ENCODE data around the gene ARL13A.

ARL13A gene

DNA sequence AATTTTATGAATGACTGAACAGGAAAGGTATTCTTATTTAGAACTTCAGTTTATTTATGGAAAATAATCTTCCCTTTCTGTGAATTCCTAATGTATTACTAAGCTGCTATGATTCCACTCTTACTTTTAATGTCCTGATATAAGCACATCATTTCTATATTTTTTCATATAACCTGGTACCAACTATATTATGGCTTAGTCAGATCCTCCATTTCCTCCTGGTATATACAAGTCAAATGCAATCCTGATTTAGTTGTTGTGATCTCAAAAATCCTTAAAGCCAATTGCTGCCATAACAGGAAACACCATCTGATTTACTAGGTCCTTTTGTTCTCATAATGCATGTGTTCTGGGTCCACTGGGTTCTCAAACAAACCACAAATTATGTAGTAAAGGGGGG lies 55.6 kb downstream of the ARL13A start:
- Histone ChIP-seq H3K27me3 (replicated peaks; ENCODE audit: control insufficient read depth, insufficient read depth, low read length) (no peaks in the 10 kb centered on the region), H3K36me3 (ENCODE audit: control insufficient read depth, insufficient read depth, low read length) (0 out of 2 replicates have a peak, but pooled peaks cover 2% of the 10 kb centered on the region), H3K4me3 (replicated peaks; ENCODE audit: low read depth, low read length) (no peak overlapping the region)
- DNase-seq (ENCODE audit: extremely low read depth, insufficient read length) = no peak
- TF ChIP-seq, protein P1, sequence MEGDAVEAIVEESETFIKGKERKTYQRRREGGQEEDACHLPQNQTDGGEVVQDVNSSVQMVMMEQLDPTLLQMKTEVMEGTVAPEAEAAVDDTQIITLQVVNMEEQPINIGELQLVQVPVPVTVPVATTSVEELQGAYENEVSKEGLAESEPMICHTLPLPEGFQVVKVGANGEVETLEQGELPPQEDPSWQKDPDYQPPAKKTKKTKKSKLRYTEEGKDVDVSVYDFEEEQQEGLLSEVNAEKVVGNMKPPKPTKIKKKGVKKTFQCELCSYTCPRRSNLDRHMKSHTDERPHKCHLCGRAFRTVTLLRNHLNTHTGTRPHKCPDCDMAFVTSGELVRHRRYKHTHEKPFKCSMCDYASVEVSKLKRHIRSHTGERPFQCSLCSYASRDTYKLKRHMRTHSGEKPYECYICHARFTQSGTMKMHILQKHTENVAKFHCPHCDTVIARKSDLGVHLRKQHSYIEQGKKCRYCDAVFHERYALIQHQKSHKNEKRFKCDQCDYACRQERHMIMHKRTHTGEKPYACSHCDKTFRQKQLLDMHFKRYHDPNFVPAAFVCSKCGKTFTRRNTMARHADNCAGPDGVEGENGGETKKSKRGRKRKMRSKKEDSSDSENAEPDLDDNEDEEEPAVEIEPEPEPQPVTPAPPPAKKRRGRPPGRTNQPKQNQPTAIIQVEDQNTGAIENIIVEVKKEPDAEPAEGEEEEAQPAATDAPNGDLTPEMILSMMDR (IDR thresholded peaks at IDR 0.05; ENCODE audit: insufficient read depth, low read length, poor library complexity, severe bottlenecking) = no peak

DNA sequence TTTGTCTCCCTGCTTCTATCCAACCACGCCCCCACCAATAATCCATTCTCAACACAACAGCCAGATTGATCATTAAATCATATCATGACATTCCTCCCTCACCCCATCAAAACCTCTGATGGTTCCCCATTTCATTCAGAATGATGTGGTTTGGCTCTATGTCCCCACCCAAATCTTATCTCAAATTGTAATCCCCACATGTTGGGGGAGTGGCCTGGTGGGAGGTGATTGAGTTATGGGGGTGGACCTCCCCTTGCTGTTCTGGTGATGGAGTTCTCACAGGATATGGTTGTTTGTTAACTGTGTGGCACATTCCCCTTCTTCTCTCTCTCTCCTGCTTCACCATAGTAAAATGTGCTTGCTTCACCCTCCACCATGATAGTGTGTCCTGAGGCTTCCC lies 59.1 kb downstream of the ARL13A start:
- DNase-seq (ENCODE audit: extremely low read depth, insufficient read length) = no peak
- TF ChIP-seq, protein P1 (IDR thresholded peaks at IDR 0.05; ENCODE audit: insufficient read depth, low read length, poor library complexity, severe bottlenecking) = no peak

DNA sequence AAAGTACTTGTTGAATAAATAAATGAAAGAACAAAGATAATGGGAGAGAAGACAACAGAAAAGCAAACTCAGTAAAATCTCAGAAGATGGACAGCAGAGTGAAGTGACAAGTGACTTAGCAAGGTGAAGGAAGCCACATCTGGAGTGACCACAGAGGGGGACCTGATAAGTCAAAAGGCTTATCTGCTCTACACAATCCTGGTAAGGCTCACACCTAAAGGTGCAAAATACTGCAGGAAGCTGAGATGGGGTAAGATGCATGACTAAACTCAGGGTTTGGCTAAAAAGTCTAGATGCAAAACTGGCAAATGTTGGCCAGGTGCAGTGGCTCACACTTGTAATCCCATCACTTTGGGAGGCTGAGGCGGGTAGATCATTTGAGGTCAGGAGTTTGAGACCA lies 60.2 kb downstream of the ARL13A start:
- H3K4me3 ChIP-seq (replicated peaks; ENCODE audit: low read depth, low read length) = no peak overlapping the region
- TF ChIP-seq, protein P1 (IDR thresholded peaks at IDR 0.05; ENCODE audit: insufficient read depth, low read length, poor library complexity, severe bottlenecking) = no peak
- H3K36me3 ChIP-seq (ENCODE audit: control insufficient read depth, insufficient read depth, low read length) = no peaks in the 10 kb centered on the region
- H3K27me3 ChIP-seq (replicated peaks; ENCODE audit: control insufficient read depth, insufficient read depth, low read length) = no peaks in the 10 kb centered on the region
- DNase-seq (ENCODE audit: extremely low read depth, insufficient read length) = no peak

More for the DNA sequence above, 59.1 kb downstream of the ARL13A start:
- H3K4me3 ChIP-seq (replicated peaks; ENCODE audit: low read depth, low read length) = no peak overlapping the region
- H3K36me3 ChIP-seq (ENCODE audit: control insufficient read depth, insufficient read depth, low read length) = no peaks in the 10 kb centered on the region
- H3K27me3 ChIP-seq (replicated peaks; ENCODE audit: control insufficient read depth, insufficient read depth, low read length) = no peaks in the 10 kb centered on the region

DNA sequence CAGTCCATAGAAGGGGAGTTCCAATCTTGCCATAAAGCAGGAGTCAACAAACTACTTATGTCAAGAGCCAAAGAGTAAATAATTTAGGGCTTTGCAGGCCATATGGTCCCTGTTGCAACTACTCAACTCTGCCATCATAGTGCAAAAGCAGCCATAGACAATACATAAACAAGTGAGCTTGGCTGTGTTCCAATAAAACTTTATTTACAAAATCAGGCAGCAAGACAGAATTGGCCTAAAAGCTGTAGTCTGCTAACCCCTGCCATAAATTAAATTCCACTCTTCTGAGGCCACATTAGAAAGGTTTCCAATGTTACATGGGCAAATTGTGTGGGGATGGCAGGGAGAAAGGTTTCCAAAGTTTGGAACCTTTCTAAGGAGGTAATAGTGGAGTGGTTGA lies 67.7 kb downstream of the ARL13A start:
- TF ChIP-seq, protein P1 (IDR thresholded peaks at IDR 0.05; ENCODE audit: insufficient read depth, low read length, poor library complexity, severe bottlenecking) = no peak
- Histone ChIP-seq H3K27me3 (replicated peaks; ENCODE audit: control insufficient read depth, insufficient read depth, low read length) (no peaks in the 10 kb centered on the region), H3K36me3 (ENCODE audit: control insufficient read depth, insufficient read depth, low read length) (peaks cover 1% of the 10 kb centered on the region), H3K4me3 (replicated peaks; ENCODE audit: low read depth, low read length) (no peak overlapping the region)
- no peak for DNase-seq (ENCODE audit: extremely low read depth, insufficient read length)

GRCh38 chrX:101040197-101040596 lies 70.7 kb downstream of the ARL13A start:
- TF ChIP-seq, protein P1 (IDR thresholded peaks at IDR 0.05; ENCODE audit: insufficient read depth, low read length, poor library complexity, severe bottlenecking) = no peak
- Histone ChIP-seq H3K27me3 (replicated peaks; ENCODE audit: control insufficient read depth, insufficient read depth, low read length) (no peaks in the 10 kb centered on the region), H3K36me3 (ENCODE audit: control insufficient read depth, insufficient read depth, low read length) (no peaks in the 10 kb centered on the region; the same call in 1 of the 2 replicates), H3K4me3 (replicated peaks; ENCODE audit: low read depth, low read length) (no peak overlapping the region)
- DNase-seq (ENCODE audit: extremely low read depth, insufficient read length) = no peak
